ENCODE results near the gene ARL8A.
"Not testable (repeated sequence)": the region's sequence is repeated elsewhere in the genome, so short reads cannot be mapped to it uniquely, and the experiment has no call there.

ARL8A gene

GRCh38 chr1:202144402-202145067, at the start of gene ARL8A:
ARL8A (minus strand) TSS chr1:202144737; CDS start chr1:202144572, 165 bp downstream.
- H3K27ac ChIP-seq = peak within 1 kb of the TSS; percentile 92
- no peak for TF ChIP-seq CTCF (conservative IDR thresholded peaks at IDR 0.05)

- no peak overlapping the region for H3K27ac ChIP-seq
- no peak for TF ChIP-seq CTCF (conservative IDR thresholded peaks at IDR 0.05)
These were observed 49.8 kb upstream of the ARL8A start for GRCh38 chr1:202194328-202194648.

- no peak; the same call in 1 of the 2 replicates for TF ChIP-seq CTCF (conservative IDR thresholded peaks at IDR 0.05)
- H3K27ac ChIP-seq = no peak within 1 kb of the TSS
These were observed 49.2 kb upstream of the ARL8A start, which contains the start of gene LGR6 for GRCh38 chr1:202193614-202194327. LGR6 (plus strand) TSS chr1:202193799; CDS start chr1:202193990, 191 bp downstream.

GRCh38 chr1:202192770-202193613, 48.5 kb upstream of the ARL8A start:
- H3K27ac ChIP-seq = no peak overlapping the region
- peak; percentile 84 for TF ChIP-seq CTCF (conservative IDR thresholded peaks at IDR 0.05)

- not testable (repeated sequence) for H3K27ac ChIP-seq
These were observed 46.9 kb upstream of the ARL8A start for GRCh38 chr1:202191391-202191790.

GRCh38 chr1:202189918-202190715, 45.6 kb upstream of the ARL8A start:
- no peak for TF ChIP-seq CTCF (conservative IDR thresholded peaks at IDR 0.05)
- no peak overlapping the region for H3K27ac ChIP-seq

GRCh38 chr1:202189001-202189790, 44.7 kb upstream of the ARL8A start:
- TF ChIP-seq CTCF (conservative IDR thresholded peaks at IDR 0.05) = peak; percentile 86
- H3K27ac ChIP-seq = no peak overlapping the region
